HG03342 (cell line): ENCODE results near the gene INAFM1.

ENCODE experiments used
- ATAC-seq: cut with Tn5 transposase; IDR thresholded peaks from one replicate; pipeline ENCODE4 v1.9.1; 2021; ENCODE audit warnings: mild to moderate bottlenecking, moderate library complexity; ENCODE audit not compliant: unreplicated experiment

Gene INAFM1

DNA sequence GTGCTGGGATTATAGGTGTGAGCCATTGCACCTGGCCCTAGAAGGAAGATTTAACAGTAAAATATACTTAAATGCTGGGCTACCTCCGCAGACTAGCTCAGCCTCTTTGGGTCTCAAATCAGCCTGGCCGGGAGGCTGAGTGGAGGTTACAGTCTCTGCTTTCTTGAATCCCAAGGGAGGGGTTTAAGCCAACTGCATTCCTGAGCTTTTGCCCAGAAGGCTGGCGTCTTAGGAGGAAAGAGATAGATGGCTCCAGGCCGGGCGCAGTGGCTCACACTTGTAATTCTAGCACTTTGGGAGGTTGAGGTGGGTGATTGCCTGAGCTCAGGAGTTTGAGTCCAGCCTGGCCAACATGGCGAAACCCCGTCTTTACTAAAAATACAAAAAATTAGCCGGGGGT is 34.4 kb downstream of the INAFM1 start:
- no peak for ATAC-seq

DNA sequence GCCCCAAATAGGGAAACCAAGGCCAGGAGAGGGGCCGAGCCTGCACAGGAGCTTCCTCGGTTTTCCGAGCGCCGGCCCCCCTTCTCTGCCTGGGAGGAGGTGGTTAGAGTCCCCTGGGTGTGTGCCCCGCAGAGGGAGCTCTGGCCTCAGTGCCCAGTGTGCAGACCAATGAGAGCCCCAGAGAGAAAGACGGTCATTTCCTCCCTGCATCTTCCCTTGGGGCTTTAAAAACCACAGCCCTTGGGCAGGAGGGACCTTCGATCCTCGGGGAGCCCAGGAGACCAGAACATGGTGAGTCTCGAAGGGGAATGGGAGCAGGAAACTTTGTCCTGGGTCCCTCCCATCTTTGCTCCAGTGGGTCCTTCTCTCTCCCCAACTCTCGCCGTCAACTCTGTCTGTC is 34.9 kb downstream of the INAFM1 start, which contains the start of gene C5AR1:
Gene C5AR1 (plus strand): TSS at position 254 of the 400 bp plus-strand sequence. CDS start 35 bp downstream, at position 289.
- no peak for ATAC-seq

- no peak for ATAC-seq
Measured at GRCh38 chr19:47310323-47310722, 35.6 kb downstream of the INAFM1 start.

- no peak for ATAC-seq
Measured at GRCh38 chr19:47310819-47311218, 36.1 kb downstream of the INAFM1 start.

DNA sequence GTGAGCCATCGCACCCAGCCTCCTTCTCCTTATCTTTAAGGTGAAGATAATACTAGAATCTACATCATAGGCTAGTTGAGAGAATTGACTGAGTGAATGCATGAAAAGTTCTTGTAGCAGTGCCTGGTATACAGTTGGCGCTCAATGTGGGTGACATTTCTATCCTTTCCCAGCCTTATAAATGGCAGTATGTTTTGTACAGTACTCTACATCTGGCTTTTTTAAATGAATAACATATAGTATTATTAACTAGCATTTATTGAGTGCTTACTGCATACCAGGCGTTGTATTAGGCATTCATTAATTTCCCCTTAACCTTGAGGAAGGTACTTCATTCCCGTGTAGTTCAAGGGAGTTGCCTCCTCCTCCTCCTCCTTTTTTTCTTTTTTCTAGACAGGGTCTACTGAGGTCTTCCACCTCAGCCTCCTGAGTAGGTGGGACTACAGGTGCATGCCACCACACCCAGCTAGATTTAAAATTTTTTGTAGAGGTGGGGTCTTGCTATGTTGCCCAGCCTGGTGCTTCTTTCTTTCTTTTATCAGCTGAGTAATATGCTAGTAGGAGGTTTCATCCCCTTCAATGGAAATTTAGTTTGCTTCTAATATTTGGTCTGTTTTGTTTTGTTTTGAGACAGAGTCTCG is 37.8 kb downstream of the INAFM1 start:
- no peak for ATAC-seq

GRCh38 chr19:47313754-47314295 is 39.1 kb downstream of the INAFM1 start:
- ATAC-seq, result no peak

DNA sequence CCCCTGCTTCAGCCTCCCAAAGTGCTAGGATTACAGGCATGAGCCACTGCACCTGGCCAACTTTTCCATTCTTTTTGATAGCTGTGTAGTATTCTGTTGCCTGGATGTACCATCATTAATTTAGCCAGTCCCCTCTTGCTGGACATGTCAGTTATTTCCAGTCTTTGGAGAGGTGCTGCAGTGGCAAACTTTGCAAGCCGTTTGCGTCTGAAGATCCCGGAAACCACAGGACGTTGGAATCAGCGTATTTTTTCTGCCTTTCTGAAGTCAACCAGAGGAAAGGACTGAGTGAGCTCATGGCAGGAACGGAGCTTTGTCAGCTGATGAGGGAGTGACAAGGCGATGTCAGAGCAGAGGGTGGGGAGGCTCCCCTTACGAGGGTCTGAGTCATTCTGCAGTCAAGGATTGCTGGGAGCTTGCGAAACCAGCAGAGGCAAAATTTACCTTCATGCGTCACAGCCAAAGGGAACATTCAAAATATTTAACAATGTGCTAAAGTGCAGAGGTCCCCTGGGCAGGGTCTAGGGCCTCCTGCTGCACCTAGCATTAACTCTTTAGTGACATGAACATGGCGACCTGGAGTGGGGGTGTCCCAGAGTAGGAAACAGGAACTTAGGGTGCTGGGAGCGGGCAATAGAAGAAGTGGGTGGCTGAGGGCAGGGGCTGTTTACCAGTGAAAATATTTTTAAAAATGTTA is 40.6 kb downstream of the INAFM1 start:
- ATAC-seq, result no peak

DNA sequence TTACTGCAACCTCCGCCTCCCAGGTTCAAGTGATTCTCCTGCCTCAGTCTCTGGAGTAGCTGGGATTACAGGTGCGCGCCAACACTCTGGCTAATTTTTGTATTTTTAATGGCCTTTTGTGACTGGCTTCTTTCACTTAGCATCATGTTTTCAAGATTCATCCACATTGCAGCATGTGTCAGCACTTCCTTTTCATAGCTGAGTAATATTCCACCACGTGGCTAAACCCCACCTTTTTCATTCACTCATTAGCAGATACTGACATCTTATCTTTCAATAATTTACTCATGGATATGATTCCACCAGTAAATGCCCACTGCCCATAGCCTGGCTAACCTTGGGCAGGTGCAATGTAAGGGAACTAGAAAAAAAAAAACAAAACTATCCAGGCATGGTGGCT is 41.8 kb downstream of the INAFM1 start:
- ATAC-seq, result no peak

DNA sequence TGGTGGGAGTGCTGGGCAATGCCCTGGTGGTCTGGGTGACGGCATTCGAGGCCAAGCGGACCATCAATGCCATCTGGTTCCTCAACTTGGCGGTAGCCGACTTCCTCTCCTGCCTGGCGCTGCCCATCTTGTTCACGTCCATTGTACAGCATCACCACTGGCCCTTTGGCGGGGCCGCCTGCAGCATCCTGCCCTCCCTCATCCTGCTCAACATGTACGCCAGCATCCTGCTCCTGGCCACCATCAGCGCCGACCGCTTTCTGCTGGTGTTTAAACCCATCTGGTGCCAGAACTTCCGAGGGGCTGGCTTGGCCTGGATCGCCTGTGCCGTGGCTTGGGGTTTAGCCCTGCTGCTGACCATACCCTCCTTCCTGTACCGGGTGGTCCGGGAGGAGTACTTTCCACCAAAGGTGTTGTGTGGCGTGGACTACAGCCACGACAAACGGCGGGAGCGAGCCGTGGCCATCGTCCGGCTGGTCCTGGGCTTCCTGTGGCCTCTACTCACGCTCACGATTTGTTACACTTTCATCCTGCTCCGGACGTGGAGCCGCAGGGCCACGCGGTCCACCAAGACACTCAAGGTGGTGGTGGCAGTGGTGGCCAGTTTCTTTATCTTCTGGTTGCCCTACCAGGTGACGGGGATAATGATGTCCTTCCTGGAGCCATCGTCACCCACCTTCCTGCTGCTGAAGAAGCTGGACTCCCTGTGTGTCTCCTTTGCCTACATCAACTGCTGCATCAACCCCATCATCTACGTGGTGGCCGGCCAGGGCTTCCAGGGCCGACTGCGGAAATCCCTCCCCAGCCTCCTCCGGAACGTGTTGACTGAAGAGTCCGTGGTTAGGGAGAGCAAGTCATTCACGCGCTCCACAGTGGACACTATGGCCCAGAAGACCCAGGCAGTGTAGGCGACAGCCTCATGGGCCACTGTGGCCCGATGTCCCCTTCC is 45.5 kb downstream of the INAFM1 start:
- ATAC-seq, result no peak

GRCh38 chr19:47321630-47322029 is 46.9 kb downstream of the INAFM1 start:
- no peak for ATAC-seq

GRCh38 chr19:47322058-47322457 is 47.4 kb downstream of the INAFM1 start:
- ATAC-seq, result no peak

DNA sequence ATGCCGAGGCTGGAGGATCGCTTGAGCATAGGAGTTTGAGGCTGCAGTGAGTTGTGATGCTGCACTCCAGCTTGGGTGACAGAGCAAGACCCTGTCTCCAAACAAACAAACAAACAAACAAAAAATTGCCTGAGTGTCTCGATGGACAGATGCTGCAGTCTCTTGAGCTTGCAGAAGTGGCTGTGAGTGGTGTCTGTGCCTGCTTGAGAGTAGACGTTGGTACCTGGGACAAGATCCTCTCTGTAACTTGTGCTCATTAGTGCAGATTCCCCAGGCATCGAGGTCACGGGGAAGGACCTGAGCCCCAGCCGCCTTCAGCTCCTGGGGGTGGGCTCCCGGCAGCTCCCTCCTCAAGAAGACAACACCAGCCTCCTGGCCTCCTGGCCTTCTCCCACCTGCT is 48.7 kb downstream of the INAFM1 start:
- ATAC-seq, result no peak

GRCh38 chr19:47323872-47324271 is 49.2 kb downstream of the INAFM1 start:
- no peak for ATAC-seq

DNA sequence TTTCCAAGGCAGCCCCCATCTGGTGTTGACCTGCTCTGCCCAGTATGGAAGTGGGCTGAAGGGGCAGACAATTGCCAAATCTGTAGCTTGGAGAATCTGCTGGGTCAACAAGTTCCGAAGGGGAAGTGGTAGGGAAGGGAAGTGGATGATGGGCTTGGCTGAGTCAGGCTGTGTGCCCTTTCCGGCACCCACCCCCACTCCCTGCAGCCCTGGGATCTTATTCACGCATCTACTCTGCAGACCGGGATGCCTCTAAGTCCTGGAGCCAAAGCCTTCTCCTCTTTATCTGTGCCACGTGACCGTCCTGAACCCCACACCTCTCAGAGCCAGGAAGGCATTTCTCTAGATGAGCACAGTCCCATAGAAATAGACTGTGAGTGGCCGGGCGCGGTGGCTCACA is 49.8 kb downstream of the INAFM1 start:
- ATAC-seq, result no peak
